ENCODE results near the gene SUDS3. TPM values are rescaled to one million over a fixed set of nuclear protein-coding genes. Genes with fewer than 3 reads are reported as not detected.

SUDS3 gene
- total RNA-seq, 1 experiment from 2014 or later, result 50.5 TPM

GRCh38 chr12:118361889-118362288 is 14.5 kb upstream of the SUDS3 start:
- no peaks in the 10 kb centered on the region for H3K79me2 ChIP-seq (ENCODE audit: insufficient read depth, low read length)

More at GRCh38 chr12:118361889-118362288, 14.5 kb upstream of the SUDS3 start:
- Histone ChIP-seq H2BK20ac (ENCODE audit: low read depth, low read length, poor library complexity, severe bottlenecking) (no peak overlapping the region), H3T11ph (ENCODE audit: low read length) (no peak overlapping the region), H3K56ac (ENCODE audit: insufficient read length, low read depth, low read length) (no peak overlapping the region), H4K91ac (ENCODE audit: insufficient read length, low read depth, low read length) (no peak overlapping the region), H3K14ac (ENCODE audit: insufficient read depth, low read length) (no peak overlapping the region), H3K4me2 (ENCODE audit: insufficient read depth, insufficient read length, low read length) (no peak overlapping the region), H4K5ac (ENCODE audit: insufficient read length, low read depth, low read length) (no peak overlapping the region), H2BK15ac (ENCODE audit: low read depth, low read length) (no peak overlapping the region), H3K79me1 (ENCODE audit: insufficient read depth, low read depth, low read length, poor library complexity, severe bottlenecking) (no peaks in the 10 kb centered on the region), H3K4ac (ENCODE audit: low read depth, low read length) (no peak overlapping the region), H2BK5ac (ENCODE audit: insufficient read length, low read length) (no peak overlapping the region), H4K20me1 (ENCODE audit: control insufficient read depth, insufficient read depth, insufficient read length) (no peaks in the 10 kb centered on the region), H3K4me1 (ENCODE audit: insufficient read depth, low read length) (no peaks in the 10 kb centered on the region; the same call in 1 of the 2 replicates), H3K9ac (ENCODE audit: extremely low read depth, insufficient read length, low read length) (no peak overlapping the region), H4K8ac (replicated peaks; ENCODE audit: insufficient read length, low read depth, low read length) (no peak overlapping the region), H3K23me2 (ENCODE audit: insufficient read length, low read depth, low read length, poor library complexity, severe bottlenecking) (no peaks in the 10 kb centered on the region), H3K18ac (ENCODE audit: insufficient read length, low read depth, low read length) (no peak overlapping the region), H2BK120ac (ENCODE audit: low read depth, low read length, poor library complexity, severe bottlenecking) (no peak overlapping the region), H3K27me3 (ENCODE audit: insufficient read depth, low read length) (no peaks in the 10 kb centered on the region), H2AFZ (ENCODE audit: low read length) (no peak overlapping the region), H3K23ac (ENCODE audit: insufficient read length, low read depth, low read length) (no peak overlapping the region), H2BK12ac (ENCODE audit: insufficient read length, low read depth, low read length) (no peak overlapping the region), H3K9me3 (ENCODE audit: control insufficient read depth, low read depth, low read length) (no peaks in the 10 kb centered on the region), H3K27ac (ENCODE audit: insufficient read length, low read depth, low read length) (no peak overlapping the region), H2AK5ac (ENCODE audit: insufficient read length, low read length) (no peak overlapping the region)
- Mint-ChIP-seq H3K4me3 (no peak overlapping the region), H3K27me3 (ENCODE audit: low read depth) (no peaks in the 10 kb centered on the region), H3K36me3 (ENCODE audit: insufficient read depth in 1 of 3, low read depth in 3 of 3) (no peaks in the 10 kb centered on the region), H3K9me3 (no peaks in the 10 kb centered on the region), H3K4me1 (peaks cover 0 to 7% of the 10 kb centered on the region in 2 experiments; a peak in 1 of 4 replicates), H3K27ac (no peak overlapping the region)
- WGBS (ENCODE audit: extremely low coverage, insufficient read length, low lambda C conversion rate), result no CpG with 5 or more reads among the region's 4 CpGs
- no peak for TF ChIP-seq CTCF (conservative IDR thresholded peaks at IDR 0.05)
- no peak for DNase-seq
